Activated CD4-positive, CD25-positive, alpha-beta regulatory T cell treated with anti-CD3 and anti-CD28 coated beads, Interleukin-2, amount 50 U/mL, for 16 hours (primary cell): ENCODE data around the gene ATP1A1.

Experiments
- DNase-seq: peaks from one replicate; pipeline ENCODE4 v3.0.0-alpha.2; 2020; ENCODE audit warnings: low read depth, low spot score

Gene ATP1A1

DNA sequence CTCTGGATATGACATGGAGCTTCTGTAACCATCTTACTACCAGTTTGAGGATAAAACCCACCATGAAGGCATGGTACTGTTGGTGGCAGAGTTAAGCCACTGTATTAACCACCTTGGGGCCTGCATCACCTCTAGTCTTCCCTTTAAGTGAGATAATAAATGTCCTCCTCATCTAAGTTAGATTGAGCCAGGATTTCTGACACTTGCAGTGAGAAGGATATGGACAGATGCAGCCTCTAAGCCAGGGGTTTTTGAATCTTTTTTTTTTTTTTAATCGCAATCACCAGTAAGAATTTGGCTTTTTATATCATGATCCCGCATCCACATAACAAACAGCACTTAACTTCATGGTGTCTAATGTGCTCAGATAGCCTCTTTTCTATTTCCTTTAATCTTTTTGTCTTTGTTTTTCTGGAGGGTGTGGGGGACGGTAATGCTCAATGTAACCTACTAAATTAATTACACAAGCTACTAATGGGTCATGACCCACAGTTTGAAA is 42.2 kb downstream of the ATP1A1 start:
- DNase-seq = no peak

DNA sequence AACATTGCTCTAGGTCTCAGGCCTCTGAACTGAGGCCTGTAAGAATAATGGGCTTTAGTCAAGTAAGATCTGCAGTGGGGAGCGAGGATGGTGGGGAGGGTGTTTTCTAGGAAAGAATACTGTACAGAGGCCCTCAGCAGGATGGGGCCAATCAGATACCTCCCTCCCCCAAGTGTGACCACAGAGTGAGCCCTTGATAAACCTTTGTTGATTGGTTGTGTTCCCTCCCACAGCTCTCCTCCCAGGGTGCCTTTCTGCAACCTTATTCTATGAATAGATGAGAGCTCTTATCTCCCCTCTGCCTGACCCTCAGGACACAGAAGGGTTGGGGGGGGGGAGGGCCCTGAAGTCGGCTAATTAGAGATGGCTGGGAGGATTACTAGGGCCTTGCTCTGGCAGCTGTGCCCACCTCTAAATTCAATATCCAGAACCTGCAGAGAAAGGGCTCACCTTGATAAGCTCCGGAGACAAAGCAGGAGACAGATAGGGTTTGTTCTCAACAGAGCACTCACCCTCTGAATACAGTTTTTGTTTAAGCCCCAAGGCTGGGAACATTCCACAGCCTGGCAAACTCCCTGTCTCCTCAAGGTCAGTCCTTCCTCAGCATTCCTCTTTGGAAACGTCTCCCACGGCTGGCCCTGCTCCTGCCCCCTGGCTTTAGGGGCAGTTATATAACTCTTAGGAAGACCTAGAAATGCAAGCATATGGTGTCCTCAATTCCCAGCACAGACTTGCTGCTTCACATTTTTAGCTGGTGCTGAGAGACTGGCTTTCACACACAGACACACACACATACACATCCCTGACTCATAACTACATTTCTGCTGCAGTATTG is 42.9 kb downstream of the ATP1A1 start:
- DNase-seq = no peak

GRCh38 chr1:116416854-116417513 is 43.9 kb downstream of the ATP1A1 start:
- DNase-seq = no peak

DNA sequence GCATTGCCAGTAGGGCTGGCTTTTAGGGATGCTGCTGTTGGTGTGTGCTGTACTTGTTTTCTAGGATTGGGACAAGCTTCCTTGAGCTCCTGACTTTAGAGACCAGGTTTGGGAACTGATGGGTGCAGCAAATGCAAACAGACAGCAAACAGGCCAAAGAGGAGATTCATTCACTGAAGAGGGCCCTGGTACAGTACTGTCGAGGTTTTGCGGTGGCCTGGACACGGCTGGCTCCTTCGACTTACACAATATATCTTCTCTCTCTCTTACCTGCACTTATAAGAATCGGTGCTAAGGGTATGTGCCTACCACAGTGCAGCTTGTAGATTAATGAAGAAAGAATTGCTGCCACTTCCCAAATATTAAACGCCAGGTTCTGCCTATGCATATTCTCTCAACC is 44.6 kb downstream of the ATP1A1 start:
- no peak for DNase-seq

GRCh38 chr1:116418091-116418830 is 45.2 kb downstream of the ATP1A1 start:
- peak; percentile 72 for DNase-seq

- no peak for DNase-seq
These were observed 47.6 kb downstream of the ATP1A1 start for GRCh38 chr1:116420417-116421200.

DNA sequence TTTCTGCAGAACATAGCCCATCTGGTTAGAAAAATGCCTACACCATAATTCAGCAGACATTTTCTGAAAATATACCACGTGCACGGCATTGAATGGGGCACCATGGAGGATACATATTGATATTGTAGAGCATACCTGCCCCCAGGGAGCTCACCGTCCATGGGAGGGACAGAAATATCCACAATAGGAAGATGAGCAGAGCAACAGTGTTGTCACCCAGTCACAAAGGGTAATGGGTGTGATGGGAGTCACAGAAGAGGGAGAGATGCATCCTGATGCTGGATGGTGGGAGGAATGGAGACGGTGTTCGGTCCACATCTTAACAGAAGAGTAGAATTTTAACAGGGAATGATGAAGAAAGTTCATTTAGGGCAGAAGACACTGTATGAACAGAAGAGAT is 51.4 kb downstream of the ATP1A1 start:
- no peak for DNase-seq

- DNase-seq = no peak
These were observed 51.8 kb downstream of the ATP1A1 start for GRCh38 chr1:116424863-116425262.

DNA sequence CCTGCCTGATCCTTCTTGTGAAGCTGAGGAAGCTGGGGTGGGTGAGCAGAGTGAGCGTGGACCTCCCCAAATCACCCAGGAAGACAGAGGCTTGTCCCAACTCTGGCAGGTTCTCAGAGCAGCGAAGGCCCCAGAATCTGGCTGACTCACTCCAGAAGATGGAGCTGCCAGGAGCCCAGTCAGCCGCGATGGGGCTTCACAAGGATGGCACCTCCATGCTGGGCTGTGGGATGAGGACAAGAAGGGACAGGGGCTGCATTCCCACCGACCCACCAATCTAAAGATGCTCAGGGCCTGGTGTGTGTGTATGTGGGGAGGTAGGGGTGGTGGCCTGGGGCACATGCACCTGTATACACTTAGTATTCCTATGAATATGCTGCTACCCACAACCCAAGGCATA is 52.9 kb downstream of the ATP1A1 start:
- DNase-seq = no peak

DNA sequence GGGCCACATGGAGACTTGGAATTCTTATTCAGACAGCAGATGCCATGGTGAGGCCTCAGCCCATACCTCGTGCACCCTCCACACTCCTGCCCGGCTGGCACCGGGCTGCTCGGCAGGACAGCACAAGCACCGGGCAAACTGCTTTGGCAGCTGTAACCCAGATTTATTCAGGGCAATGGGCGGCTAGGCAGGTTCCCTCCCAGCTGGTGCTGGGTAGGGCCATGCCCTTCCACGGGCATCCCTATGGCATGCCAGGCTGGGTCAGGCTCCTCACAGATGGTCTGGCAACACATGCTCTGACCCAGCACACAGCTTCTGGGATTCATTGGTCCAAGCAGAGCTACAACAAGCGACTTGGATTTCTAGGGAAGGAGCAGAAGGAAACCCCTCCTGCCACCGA is 53.4 kb downstream of the ATP1A1 start:
- DNase-seq = no peak

DNA sequence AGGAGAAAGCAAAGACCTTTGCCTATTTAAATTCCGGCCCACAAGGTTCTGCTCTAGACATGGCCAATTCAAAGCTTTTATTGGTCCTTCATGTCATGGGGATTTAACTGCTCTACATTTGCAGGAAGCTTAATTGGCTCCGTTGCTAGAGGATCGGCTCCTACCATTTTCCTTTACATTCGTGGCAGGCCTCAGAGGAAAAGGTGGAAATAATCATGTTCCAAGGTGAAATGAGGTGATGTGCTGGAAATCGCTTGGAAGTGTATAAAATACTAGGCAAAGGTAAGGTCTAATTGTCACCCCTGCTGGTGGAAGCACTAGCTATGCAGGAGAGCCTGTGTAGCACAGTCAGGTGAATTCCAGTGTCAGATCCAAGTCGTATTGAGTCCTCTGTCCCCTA is 55.5 kb downstream of the ATP1A1 start:
- DNase-seq = no peak

DNA sequence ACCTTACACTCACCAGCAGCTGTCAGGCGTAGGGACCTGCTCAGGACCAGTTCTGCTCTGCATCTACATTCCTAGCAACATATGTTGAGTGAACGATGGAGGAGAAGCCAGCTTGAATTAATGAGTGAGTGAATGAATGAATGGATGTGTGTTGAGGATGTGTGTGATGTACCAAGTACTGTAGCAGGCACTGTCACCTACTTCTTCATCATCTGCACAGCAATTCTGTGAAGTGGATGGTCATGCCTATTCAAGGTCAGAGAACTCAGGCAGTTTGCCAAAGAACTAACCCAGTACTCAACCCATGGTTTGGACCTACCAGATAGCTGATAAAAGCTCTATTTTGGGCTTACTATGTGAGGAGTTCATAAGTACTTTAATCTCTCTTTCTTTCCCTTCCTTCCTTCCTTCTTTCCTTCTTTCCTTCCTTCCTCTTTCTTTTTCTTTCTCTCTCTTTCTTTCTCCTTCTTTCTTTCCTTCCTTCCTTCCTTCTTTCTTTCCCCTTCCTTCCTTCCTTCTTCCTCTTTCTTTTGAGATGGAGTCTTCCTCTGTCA is 56.9 kb downstream of the ATP1A1 start:
- no peak for DNase-seq

DNA sequence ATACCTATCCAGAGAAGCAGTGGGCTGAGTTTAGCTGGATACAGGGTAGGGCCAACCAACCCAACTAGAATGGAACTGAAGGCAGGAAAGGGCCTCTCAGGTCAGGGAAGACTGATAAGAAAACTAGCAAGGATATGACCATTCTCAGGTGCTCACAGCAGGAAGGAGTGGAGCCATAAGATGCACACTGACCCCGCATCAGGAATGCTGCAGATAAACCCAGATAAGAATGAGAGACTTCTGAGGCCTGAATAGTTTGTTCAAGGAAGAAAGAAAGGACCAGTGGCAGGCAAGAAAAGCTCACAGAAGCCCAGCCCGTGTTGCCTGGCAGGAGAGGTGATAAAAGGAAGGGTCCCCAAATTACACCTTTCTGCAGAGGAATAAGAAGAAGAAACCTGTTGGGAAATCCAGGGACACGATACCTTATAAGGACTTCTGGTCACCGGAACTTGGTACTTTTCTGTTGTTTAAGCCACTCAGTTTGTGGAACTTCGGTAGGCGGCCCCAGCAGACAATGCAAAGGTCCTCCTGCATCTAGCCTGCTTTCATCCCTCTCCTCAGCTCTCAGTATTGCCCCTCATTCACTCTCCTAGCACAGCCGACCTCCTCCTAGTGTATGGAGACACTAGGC is 58.9 kb downstream of the ATP1A1 start:
- DNase-seq = no peak

DNA sequence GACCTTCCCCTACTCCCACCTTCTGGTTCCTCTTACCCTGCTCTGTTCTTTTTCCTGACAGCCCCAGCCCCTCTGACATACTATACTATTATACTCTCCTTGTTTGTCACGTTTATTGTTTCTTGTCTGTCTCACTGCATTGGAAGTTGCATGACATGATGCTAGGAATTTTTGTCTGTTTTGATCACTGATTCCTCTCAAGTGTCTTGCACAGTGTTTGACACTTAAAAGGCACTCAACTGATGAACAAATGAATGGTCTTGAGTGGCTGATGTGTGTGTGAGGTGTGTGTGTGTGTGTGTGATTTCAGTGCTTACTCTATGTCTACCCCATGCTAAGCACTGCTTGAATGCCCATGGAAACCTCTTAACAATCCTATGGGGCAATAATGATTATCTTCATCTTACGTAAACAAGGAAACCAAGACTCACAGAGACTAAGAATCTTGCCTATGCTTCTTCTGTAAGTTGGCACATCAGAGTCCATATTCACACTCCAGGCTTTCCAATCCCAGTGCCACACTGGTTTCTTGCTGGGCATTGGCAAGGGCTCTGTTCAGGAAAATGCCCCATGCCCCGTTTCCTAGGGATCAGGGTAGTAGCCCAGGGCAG is 59.7 kb downstream of the ATP1A1 start:
- no peak for DNase-seq

DNA sequence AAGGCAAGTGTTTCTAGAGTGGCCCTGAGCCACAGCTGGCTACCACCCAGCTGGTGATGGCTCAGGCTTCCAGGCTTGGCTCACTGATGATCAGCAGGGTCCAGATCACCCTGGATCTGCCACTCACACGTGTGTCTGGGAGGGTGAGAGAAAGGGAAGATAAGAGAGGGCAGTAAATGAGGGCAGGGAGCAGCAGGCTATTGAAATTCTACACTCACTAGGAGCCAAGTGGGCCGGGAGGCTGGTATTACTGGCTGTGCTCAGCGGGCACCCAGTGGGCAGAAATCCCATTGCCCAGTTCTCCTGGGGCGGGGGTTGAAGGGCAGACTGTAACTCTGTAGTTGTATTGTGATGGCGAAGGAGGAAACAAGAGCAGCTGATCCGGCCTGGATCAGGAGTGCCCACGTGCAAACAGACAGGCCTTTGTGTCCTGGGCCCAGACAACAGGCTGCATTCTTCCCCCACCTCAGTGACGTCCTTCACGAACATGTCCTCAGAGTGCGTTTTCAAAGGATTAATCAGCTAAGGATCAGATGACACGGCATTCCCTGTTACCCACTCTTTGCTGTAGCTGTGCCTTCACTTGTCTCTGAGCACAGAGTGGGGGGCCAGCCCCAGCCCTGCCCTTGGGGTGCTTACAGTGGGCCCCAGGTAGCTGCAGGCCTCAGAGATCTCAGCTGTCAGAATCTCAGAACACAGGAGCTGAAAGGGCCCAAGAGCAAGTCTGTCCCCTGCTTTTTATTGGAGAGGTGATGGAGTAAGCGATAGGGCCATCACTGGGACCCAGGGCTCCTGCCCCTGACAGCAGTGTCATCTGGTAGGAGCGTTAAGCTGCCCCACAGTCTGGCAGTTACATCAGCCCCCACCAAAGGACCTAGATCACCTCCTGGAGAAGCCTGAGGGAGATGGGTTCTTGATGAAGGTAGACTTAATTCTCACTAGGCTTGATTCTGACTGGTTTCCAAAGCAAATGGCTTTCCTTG is 60.5 kb downstream of the ATP1A1 start:
- no peak for DNase-seq

DNA sequence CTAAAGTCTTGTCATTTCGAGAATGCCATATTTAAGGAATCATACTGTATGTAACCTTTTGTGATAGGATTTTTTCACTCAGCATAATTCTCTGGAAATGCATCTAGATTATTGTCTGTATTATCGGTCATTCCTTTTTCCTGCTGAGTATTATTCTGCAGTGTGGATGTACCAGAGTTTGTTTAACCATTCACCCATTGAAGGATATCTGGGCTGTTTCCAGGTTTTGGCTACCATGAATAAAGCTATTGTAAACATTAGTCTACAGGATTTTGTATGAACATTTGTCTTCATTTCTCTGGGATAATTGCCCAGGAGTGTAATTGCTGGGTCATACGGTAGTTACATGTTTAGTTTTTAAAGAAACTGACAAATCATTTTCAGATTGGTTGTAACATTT is 61.8 kb downstream of the ATP1A1 start:
- DNase-seq = no peak

- DNase-seq = no peak
These were observed 63.0 kb downstream of the ATP1A1 start for GRCh38 chr1:116435806-116436610.

- no peak for DNase-seq
These were observed 63.5 kb downstream of the ATP1A1 start for GRCh38 chr1:116436611-116436970.
